Cerebellar cortex (tissue), 1 donor: Measurements from ENCODE around the gene AQP2.

Source experiments
- DNase-seq: peaks from one replicate; pipeline ENCODE4 v3.0.0-alpha.2; 2015; ENCODE audit warnings: low spot score

AQP2 gene

DNA sequence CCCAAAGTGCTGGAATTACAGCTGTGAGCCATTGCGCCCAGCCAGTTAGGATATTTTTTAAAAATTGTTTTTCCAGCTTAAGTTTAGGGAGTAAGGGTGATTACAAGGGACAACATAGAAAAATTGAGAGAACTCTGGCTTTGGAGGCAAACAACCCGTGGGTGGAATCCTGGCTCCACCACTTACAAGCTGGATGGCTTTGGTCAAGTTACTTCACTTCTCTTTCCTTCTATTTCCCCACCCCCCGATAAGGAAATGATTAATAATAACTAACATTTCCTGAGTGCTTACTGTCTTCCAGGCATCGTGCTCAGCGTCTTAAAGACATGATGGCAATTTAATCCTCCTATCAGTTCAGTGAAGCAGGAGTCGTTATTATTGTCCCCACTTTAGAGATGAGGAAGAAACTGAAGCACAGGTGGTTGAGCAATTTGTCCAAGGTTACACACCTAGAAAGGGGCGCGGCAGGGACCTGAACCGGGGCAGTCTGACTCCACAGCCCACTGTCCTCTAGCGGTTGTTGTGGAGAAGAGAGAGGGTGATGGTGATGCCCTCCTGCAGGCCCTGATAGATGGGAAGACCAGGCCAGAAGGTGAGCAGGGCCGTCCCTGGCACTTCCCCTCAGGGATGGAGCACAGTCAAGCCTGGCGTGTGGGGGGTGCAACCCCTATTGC, 30.2 kb upstream of the AQP2 start:
- no peak for DNase-seq

- no peak for DNase-seq
Observed at GRCh38 chr12:49920915-49921286, 29.6 kb upstream of the AQP2 start.

DNA sequence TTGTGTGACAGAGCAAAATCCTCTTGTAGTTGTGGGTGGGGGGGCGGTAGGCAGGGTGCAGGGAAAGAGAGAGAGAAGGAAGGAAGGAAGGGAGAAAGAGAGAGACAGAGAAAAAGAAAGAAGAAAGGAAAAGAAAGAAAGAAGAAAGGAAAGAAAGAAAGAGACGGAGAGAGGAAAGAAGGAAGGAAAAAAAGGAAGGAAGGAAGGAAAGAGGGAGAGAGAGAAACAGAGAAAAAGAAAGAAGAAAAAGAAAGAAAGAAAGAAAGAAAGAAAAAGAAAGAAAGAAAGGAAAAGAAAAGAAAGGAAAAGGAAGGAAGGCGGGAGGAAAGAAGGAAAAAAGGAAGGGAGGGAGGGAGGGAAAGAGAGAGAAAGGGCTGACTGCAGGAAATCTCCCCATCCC, 29.2 kb upstream of the AQP2 start:
- DNase-seq, result no peak

- DNase-seq, result no peak
Observed at GRCh38 chr12:49921936-49922335, 28.6 kb upstream of the AQP2 start.

DNA sequence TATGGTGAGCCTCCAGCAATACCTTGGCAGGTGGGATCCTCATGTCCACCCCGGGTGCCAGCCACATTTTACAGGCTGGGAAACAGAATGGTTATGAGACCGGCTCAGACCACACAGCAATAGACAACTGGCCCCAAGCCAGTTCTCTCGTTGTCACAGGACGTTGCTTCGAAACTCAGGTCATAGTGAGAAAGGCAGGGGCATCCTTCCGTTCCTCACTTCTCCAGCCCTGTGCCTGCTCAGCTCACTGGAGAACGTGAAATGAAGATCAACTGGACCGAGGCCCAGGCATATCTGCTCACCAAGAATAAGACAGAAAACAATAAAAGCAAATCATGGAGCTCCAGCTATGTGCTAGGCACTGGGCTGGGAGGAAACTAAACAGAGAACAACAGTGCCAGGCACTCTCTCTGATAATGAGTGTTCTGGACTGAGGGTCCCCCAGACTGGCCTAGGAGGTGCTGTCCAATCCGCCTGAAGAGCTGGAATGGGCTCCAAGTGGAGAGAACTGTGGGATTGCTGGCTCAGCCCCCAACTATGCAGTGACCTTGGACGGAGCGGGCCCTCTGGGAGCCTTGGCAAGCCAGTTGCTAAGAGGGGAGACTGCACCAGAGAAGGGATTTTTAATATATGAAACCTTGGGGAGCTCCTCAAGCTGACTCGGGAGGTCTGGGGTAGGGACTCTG, 28.0 kb upstream of the AQP2 start:
- DNase-seq, result no peak

DNA sequence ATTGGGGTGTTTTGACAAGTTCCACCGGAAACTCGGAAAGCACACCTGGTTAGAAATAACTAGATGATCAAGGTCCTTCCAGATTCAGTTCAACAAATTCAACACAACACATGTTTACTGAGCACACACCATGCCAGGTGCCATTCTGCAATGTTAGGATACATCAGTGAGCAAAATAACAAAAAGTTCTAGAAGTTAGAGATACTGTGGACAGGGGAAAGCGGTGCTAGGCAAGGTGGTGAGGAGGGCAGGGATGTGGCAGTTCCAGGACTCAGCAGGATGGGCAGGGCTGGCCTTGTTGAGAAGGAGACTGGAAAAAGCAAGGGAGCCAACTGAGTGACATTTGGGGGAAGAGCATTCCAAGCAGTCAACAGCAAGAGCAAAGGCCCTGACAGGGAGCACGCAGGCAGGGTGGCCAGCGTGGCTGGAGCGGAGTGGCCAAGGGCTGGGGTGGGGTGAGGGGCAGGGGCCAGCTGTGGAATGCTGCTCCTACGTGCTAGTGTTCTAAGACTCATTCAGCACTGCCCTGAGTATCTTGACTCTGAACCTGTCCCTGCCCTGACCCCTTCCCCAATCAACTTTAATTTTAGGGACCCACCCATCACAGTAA, 27.4 kb upstream of the AQP2 start:
- DNase-seq, result no peak

DNA sequence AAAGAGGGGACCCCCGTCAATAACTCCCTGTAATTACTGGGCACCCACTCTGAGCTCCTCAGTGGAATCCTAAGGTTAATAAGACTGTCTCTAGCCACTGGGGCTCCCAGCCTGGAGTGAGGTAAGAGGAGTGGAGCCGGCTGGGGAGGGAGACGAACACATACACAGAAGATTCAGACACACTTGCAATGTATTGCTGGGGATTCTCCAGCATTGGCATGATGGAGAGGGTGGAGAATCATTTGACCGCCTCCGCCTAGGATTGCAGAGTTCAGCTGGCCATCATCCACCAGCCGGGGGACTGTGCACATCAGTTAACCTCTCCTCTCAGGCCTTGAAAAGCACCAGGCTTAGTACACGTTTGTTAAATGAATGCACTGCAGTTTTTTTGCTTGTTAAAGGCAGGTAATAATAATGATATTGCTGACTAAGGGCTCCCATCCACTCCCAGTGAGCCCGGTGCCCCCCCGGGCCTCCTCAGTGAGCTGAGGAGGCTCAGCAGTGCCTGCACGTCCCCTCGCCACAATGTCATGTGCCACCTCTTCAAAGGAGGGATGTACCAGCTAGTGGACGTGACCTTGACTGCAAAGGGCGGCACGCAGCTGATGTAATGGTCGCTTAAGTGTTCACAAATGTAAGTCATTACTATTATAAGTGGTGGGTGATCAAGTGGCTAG, 26.5 kb upstream of the AQP2 start:
- no peak for DNase-seq

GRCh38 chr12:49924628-49925246, 25.8 kb upstream of the AQP2 start:
- no peak for DNase-seq

- DNase-seq, result no peak
Observed at GRCh38 chr12:49925433-49926204, 24.9 kb upstream of the AQP2 start.

DNA sequence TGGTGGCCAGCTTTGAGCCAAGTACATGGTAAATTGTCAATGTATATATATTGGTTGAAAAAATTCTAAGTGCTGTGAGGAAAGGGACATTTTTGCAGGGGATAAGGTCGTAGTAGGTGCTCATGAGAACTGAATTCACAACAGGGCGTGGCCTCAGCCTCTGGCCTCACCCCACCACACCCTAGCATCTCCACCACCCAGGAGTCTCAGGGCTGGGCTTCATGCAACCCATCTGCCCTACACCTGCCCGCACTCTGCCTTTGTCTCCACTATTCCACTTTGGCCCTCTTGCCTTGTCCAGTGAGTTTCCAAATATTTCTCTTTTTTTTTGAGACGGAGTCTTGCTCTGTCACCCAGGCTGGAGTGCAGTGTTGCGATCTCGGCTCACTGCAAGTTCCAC, 22.1 kb upstream of the AQP2 start:
- no peak for DNase-seq

DNA sequence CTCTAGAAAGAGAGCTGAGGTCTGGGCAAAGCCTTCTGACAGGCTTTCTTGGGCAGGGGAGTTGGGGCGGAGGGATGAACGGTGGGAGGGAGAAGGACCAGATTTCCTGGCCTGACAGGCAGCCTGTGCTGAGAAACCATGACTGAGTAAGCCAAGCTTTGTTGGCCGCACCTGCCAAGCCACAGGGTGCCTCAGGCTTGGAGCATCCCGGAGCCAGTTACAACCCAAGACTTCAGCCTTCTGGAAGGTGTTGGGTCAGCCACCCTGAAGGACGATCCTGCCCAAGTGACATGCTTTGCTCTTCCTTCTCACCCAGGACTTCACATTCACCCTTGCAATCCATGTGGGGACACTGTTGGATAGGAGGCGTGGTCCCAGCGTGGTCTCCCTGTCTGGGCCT, 21.0 kb upstream of the AQP2 start:
- no peak for DNase-seq

DNA sequence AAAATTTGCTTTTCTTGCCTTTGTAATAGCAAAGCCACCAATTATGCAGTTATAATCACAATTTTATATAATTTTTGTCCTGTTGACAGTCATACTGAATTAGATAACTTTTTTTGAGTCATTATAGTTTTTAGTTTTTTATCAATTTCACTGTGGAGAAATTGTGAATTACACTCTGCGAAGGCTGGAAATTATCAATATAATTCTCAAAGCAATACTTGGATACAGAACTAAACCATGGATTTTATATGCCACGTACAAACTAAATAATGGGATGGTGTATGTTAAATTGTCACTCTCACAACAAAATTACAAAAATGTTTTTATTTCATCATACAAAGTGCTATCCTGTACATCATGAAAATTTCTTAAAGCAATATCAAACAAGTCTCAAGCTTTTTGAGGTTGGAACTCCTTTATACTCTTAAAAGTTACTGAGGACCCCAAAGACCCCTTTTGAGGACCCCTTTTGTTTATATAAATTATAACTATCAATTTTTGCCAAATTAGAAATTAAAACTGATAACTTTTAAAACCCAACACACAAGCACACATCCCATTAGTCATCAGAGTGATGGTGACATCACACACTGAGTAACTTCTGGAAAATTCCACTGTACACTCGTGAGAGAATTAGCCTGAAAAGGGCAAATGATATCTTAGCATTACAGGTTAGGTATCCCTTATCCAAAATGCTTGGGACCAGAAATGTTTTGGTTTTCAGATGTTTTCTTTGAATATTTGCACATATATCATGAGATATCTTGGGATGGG, 19.8 kb upstream of the AQP2 start:
- DNase-seq, result no peak

DNA sequence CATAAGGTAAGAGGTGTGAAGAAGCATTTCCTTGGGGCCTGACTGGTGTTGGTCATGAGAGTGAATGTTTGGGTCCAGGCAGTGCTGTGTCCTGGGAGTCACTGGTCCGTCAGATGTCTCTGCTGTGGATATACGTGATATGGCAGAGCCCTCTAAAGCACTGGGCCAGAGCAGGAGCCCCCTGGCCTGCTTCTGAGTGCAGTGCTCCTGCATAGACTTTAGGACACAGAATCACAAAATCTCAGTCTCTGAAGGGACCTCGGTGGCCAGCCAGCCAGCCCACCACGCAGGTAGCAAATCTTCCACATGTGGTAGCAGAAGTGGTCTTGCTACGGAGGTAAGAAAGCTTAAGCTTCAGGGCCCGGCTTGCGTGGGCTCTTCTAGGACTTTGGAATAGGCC, 18.5 kb upstream of the AQP2 start:
- no peak for DNase-seq

GRCh38 chr12:49932533-49933130, 17.9 kb upstream of the AQP2 start:
- no peak for DNase-seq

DNA sequence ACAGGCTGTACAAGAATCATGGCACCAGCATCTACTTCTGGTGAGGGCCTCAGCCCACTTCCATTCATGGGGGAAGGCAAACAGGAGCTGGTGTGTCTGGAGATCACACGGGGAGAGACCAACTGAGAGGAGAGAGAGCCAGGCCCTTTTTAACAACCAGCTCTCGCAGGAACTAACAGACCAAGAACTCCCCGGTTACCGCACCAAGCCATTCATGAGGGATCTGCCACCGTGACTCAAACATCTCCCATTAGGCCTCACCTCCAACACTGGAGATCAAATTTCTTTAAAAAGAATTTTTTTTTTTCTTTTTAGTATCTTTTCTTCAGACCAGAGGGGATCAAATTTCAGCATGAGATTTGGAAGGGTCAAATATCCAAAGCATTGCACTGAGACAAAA, 16.7 kb upstream of the AQP2 start:
- DNase-seq, result no peak

DNA sequence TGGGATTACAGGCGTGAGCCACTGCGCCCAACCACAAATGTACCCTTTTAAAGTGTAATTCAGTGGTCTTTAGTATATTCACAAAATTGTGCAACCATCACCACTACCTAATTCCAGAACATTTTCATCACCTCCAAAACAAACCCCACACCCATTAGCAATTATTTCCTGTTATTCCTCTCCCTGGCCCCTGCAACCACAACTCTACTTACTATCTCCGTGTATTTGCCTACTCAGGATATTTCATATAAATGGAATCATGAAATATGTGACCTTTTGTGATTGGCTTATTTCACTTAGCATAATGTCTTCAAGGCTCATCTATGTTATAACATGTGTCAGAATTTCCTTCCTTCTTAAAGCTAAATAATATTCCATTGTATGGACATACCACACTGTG, 16.0 kb upstream of the AQP2 start:
- no peak for DNase-seq

GRCh38 chr12:49936925-49937324, 13.6 kb upstream of the AQP2 start:
- DNase-seq, result no peak

- DNase-seq, result no peak
Observed at GRCh38 chr12:49937639-49938300, 12.8 kb upstream of the AQP2 start.

GRCh38 chr12:49939307-49939706, 11.2 kb upstream of the AQP2 start:
- DNase-seq, result no peak

DNA sequence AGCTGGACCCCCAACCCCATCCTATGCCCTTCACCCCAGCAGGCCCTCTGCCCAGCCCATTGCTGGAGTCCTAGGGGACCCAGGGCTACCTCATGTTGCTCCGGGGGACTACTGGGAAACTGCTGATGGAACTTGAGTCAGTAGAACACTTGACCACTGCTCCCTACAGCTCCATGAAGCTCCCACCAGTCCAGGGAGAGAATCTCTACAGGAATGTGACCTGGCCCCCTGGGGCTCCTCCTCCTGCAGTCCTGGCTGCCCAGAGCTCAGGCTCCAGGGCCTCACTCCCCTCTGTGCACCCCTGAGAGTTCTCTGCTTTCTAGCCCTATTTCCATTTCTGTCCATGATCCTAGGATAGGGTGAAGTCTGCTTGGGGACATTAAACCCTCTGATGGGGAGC, 10.8 kb upstream of the AQP2 start:
- DNase-seq, result no peak
